ENCODE results near the gene ZDHHC5.

GRCh38 chr11:57633394-57634070 is 34.4 kb upstream of the ZDHHC5 start:
- no peak for TF ChIP-seq POLR2A (IDR thresholded peaks at IDR 0.05; ENCODE audit: low read length)
- TF ChIP-seq GATA1 (IDR thresholded peaks at IDR 0.05; ENCODE audit: low read depth, low read length) = no peak

Data from erythroblast (primary cell).